GM19324 (cell line): ENCODE data around the gene CPE.
"Not testable (repeated sequence)": the region's sequence is repeated elsewhere in the genome, so short reads cannot be mapped to it uniquely, and the experiment has no call there.

ENCODE experiments used
- ATAC-seq: cut with Tn5 transposase; IDR thresholded peaks from one replicate; pipeline ENCODE4 v1.9.1; 2021; ENCODE audit warnings: mild to moderate bottlenecking, moderate library complexity; ENCODE audit not compliant: unreplicated experiment, low FRiP score

The CPE gene

DNA sequence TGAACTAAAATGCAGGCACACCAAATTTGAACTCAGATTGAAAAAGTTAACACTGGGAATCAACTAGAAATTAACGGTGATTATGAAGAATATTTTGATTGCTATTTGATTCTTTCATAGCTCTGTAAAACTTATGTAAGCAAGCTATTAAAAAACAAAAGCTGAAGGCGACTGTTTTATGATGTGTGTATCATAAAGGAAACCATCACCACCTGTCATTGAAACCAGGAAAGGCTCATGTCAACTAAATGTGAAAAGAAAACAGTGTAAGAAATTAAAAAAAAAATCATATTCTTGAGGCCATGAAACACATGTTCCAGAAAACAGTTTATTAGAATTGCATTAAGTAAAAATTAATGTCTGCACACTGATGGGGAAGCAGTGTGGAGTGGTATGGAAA, 24.2 kb downstream of the CPE start:
- ATAC-seq, result no peak

DNA sequence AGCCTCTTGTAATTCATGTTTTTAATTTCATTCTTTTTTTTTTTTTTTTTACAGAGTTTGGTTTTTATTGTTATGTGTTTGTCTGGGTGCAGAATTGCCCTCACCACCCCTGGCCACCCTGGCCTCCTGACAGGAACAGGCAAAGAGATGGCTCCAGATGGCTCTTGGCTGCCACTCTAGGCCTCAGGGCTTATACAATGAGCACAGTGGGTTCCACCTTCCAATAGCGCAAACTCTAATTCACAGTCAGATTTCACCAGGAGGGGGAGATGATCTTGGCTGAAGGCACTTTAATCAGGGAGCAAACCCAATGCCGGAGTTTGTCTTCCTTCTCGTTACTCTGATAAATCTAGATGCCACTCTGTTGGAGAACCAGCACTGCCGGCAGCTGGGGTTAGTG, 24.8 kb downstream of the CPE start:
- ATAC-seq, result no peak

DNA sequence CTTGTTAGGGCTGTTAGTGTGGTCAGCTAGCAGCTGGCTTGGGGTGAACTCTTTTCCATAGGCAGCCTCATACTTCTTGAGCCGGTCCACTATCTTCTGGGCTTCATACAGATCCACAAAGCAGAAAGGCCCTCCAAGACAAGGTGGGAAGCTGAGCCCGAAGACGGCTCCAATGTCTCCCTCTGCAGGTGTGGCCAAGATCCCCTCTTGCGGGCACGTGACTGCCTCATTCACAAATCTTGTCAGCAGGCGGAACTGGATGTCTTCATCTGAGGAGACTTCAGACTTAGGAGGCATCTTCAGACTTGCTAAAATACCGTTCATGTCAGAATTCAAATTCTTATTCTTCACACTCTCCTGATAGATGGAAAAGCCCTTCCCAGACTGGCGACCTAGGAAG, 25.3 kb downstream of the CPE start:
- no peak for ATAC-seq

DNA sequence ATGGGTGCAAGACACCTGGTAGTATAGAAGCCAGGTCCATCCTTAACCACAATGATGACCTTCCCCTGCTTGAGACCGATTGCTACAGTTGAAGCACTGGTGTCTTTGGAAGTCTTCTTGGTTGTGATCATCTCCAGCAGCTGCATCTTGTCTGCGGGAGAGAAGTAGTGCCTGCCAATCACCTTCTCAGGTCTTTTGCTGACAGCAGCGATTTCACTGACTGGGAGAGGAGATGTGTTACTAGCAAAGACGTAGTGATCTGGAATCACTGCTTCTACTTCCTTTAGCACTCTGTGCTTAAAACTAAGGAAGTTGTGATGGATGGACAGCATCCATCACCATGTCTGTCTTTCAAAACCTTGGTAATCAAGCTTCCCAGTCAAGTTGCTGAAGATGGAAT, 25.9 kb downstream of the CPE start:
- no peak for ATAC-seq

DNA sequence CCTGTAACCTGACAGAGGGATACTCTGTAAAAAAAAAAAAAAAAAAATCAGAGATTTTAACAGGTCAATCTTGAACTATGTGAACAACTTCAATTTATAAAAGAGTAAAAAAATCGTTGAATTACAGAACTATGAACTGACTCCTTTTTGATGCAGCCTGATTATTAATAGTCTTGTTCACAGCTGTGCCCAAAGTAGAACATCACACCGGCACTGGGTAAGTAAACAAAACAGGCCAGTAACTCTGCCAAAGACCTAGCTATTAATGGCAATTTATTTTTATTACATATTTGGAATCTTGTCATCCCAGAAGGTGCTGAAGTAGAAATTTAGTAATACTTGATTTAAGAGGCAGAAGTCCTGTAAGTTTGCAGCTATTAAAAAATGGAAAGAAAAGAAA, 31.4 kb downstream of the CPE start:
- no peak for ATAC-seq

DNA sequence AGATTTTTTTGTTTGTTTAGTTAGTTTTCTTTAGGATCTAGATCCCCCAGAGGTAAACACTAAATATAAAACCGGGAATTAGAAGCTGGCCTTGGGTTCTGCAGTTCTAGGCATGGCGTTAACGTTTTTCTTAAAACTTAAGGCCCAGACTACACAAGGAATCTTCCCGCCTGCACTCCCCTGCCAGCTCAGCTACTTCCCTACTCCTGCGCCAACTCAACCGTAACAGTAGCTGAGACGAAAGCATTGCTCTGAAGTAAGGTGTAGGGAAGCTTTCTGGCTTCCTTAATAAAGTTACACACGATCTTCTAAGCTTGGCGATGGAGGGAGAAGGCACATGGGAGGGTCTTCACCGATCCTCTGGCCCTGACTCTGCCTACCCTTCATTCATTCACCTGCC, 37.1 kb downstream of the CPE start:
- ATAC-seq, result no peak

DNA sequence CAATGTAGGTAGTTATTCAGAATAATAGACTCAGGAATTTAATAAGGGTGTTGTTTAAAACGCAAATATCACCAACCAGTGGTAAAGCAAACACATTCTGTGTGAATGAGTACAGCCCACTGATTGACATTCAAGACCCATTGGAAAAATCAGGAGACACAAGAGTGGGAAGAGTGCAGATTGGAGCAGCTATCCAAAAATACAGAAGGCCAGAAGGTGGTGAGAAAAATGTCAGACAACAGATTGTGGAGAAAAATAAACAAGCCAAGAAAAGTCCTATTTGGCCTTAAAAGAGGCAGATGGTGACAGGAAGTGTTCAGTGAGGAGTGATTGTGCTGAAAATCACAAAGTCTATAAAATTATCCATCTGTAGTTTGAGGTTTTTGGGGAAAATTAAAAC, 39.3 kb downstream of the CPE start:
- ATAC-seq, result no peak

DNA sequence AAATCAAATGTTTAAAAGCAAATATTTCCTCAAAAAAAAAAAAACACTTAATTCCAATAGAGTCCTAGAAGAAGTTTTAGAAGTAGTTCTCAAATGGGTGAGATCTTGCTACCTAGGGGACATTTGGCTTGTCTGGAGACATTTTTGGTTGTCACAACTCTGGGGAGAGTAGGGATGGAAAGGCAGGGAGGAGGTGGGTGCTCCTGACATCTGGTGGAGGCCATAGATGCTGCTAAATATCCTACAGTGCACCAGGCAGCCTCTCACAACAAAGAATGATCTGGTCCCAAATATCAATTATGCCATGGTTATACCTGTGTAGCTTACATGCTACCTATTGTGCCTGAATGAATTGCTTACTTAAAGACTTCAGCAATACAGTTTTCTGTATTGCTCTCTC, 46.8 kb downstream of the CPE start:
- ATAC-seq, result no peak

DNA sequence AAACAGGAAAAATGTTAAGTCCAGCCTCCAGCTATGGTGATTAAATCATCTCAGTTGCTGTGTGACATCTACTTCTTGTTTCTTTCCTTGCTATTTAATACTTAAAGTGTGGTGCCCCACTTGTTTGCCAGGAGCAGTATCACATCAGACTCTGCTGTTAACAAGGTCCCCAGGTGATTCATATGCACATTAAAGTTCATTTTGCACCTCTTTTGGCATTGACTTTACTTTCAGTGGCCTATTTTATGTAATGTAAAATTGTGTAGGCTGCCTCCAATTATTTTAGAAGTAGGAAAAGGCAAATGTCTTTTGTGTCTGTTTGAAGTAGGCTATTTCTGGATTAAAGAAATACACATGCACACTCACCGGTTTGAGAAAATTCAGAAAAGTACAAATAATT, 47.5 kb downstream of the CPE start:
- no peak for ATAC-seq

DNA sequence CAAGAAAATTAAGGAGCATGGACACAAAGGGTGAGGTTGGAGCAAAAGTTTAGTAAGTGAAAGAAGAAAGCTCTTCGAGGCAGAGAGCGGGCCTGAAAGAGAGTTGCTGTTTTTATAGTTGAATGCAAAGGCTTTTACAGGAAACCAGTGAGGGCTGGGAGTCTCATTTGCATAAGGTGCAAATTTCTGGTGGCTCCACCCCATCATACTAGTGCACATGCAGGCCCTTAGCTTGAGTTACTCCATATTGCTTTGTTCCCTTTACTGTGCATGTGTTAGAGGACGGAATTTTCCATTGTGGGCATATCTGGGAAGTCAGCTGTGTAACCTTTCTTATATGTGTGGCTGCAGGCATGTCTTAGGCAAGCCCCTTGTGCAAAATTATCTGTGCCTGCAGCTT, 48.0 kb downstream of the CPE start:
- no peak for ATAC-seq

DNA sequence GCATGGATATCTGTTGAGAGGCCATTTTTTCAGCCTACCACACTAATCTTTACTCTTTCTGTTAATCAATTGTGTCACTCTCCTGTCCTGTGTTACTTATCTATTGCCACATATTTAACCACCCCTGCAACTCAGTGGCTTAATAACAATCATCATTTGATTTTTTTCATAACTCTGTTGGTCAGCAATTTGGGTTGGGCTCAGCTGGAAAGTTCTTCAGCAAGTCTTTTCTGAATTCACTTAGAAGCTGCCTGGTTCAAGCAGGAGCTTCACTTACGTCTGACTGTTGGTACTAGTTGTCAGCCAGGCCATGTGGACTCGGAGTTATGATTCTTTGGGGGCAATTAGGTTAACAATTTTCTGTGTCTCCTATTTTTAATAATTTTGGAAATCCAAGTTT, 50.1 kb downstream of the CPE start:
- no peak for ATAC-seq

DNA sequence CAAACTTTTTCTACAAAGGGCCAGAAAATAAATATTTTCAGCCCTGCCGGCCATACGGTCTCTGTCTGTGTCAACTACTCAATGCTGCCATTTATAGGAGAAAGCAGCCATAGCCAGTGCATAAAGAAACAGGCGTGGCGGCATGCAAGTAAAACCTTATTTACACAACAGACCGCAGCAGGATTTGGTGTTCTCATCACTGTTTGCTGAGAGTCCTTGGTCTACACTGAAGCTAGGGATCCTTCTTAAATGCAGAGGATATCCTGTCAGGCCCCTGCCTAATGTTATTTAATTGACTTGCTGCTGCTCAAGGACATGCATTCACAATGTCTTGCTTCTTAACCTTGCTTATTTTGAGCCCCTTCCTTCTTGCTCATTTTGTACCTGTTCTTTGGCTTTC, 54.7 kb downstream of the CPE start:
- ATAC-seq, result no peak

DNA sequence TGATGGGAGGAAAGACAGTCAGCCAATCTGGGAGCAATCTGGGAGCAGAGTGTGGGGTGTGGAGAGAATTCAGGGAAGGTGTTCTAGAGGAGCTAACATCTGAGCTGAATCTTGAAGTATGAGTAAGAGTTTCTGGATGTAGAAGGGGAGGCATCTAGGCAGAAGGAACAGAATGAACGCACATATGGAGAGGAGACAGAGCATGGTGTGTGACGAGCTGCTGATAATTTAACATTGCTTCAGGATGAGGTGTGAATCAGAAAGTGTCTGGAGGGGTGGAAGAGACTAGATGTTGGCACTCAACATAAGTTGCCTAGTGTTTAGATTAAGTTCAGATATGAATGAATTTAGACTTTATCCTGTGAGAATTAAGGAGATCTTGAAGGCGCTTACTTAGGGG, 58.9 kb downstream of the CPE start:
- ATAC-seq, result no peak

DNA sequence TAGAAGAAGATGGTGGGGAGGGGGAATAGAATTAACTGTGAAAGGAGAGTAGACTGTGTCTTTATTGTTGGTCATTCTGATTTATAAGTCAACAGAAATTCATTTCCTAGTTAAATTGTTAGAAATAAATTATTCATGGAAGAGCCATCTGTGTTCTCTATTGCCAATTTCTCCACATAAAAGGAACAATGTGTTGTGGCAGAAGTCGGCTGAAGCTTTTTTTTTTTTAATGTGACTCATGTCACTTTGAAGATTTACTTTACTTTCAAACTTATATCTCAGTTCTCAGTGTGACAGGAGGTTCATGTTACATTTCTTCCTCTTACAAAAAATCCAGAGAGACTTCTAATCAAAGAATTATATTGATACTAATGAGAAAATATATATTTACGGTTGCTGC, 60.5 kb downstream of the CPE start:
- ATAC-seq, result no peak

DNA sequence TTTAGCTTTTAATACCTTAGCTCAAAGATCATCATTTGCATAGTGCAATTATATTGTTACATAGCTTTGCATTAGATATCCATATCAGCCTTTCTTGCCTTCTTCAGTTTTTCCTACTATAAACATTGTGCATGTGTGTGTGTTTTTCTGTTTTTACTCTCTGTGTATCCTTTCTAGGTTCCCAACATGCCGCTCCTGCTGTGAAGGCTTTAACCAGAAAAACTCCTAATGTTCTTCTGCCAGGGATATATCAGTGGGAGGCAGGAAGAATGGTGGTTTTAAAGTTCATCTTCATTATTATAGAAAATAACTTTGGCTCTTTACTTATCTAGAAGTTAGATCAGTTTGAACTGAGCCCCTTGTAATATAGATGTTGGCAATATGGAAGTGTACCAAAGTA, 61.2 kb downstream of the CPE start:
- no peak for ATAC-seq

DNA sequence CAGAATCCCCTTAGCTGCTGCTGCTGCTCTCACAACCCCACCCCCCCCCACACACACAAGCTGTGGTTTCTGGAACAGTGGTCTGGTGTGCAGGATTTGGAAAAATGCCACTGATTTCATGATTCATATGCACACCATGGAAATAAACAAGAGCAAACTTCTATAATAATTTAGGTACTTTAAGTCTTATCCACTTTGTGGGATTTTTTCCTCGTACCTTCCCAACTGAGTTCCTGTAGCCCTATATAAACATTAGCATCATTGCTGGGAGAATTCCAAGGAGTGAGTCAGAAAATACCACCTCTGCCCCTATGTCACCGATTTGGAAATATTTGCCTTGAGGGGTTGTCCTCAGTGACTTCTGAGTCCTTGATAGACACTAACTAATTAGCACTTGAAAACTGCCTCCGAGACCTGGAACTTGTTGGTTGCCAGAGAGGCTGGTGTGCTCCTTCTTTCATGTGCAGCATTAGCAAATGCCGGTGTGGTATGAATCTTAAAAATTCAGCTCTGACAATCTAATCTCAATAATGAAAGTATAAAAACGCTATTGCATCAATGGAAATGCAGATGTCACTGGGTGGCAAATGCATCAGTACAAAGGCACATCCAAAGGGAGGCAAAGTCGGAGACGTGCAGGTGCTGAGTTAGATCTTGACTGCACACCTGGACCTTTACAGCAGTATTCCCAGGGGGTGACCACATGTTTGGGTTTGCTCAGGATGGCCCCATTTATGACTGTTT, 61.8 kb downstream of the CPE start:
- no peak for ATAC-seq

DNA sequence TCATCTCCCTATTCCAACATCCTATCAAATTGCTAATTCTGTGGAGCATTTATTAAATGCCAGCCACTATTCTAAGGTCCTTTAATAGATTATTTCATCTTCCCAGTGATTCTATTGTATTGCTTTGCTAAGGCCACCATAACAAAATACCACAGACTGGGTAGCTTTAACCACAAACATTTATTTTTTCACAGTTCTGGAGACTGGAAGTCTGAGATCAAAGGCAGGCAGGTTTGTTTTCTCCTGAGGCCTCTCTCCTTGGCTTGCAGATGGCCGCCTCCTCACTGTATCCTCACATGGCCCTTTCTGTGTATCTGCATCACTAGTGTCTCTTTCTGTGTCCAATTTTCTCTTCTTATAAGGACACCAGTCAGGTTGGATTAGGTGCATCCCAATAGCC, 64.5 kb downstream of the CPE start:
- ATAC-seq, result no peak

DNA sequence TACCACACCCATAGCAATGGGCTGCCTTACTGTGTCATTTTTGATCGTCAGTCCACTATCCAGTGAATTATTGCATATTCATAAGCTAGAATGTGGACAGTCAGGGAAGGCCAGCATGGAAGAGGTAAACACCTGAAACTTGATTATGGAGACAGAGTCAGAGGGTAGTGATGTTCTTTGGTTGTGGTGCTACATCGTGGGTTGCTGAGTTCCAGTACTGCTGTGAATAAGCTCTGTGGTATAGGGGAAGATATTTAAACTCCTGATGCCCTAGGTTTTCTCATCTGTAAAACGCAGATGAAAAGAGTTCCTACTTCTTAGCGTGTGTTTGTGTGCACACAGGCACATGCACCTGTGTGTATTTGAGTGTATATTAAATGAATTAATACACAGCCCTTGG, 69.9 kb downstream of the CPE start:
- no peak for ATAC-seq

DNA sequence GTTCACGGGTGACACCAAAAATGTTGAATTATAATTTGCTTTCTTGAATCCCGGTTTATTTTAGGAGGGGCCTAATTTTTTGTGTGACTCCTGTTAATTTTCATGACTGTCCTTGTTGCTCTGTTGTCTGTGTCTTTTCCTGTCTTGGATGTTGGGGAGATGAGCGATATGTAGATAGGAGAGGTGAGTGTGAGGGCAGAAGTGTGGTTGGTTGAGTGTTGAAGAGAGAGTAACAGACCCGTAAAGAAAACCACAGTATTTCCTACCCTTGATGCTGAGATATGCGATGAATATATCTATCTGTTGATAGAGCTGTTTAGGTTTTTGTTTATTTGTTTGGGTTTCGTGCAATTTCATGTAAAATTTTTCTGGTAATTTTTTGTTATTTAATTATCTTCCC, 70.5 kb downstream of the CPE start:
- ATAC-seq, result no peak

DNA sequence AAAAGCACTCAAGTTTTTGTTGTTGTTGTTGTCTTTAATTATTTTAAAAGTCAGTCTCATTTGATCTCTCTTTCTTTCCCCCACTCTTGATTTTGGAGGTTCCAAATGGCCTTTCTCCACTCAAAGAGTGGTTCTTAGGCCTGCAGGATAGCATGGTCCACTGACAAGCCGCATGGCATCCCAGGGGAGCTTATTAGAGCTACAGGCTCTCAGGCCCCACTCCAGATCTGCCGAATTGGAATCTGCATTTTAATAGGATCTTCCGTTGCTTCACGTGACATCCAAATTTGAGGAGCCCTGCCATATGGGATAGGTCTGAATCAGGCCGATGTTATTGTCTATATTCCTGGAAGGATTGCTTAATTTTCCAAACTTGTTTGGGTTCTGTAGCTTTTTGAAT, 72.1 kb downstream of the CPE start:
- ATAC-seq, result no peak

DNA sequence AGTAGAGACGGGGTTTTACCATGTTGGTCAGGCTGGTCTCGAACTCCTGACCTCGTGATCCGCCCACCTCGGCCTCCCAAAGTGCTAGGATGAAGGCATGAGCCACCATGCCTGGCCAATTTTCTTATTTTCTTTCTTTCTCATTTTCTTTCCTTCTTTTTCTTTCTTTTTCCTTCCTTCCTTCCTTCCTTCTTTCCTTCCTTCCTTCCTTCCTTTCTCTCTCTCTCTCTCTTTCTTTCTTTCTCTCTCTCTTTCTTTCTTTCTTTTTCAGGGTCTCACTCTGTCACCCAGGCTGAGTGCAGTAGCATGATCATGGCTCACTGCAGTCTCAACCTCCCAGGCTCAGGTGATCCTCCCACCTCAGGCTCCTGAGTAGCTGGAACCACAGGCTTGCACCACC, 74.3 kb downstream of the CPE start:
- ATAC-seq, result not testable (repeated sequence)

DNA sequence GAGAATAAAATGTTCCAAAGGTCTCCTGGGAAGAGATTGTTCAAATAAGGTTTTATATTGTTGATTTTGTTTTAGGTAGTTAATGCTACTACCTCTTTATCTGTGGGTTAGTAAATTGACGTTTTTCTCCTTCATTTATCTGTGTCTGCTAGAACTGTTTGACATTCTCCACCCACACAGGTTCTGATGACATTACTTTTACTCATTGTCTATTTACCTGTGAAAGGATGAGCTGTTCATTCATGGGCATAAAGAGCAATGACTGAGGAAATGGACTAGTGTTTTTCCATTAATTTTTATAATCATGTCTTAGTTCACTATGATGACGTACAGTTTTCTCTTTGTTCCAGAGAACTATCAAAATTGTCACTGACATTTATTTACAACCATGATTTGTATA, 75.6 kb downstream of the CPE start:
- no peak for ATAC-seq

DNA sequence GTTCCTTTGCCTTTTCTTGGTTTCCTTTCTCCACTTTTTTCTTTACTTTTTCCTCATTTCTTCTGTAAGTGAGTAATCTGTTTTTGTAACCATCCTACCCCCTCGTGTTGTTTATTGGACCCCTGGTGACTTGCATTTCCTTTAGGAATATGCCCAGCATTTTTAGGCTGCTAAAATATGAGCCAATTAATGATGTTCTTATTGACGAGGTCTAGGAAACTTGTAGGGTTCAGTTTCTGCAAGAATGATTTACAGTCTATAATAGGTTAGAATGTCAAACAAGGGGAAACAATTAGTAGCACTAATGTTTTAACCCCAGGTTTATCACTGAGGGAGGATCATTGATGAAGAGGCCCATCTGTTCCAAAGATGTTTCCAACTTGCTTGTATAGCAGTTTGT, 79.0 kb downstream of the CPE start:
- no peak for ATAC-seq
